Coronary artery (tissue), 2 donors: ENCODE results near the gene ADAMTS9.

Experiments
- DNase-seq: peaks from one replicate; pipeline ENCODE4 v3.0.0-alpha.2; 2017; ENCODE audit warnings: low spot score
- H3K27ac ChIP-seq, 2 donors: fragments of 200-600 bp; sonication (generic); one replicate each; pipeline ENCODE4 v1.5.1; 2016 to 2019
- H3K4me3 ChIP-seq: fragments of 200-600 bp; sonication (generic); 2 replicates; pipeline ENCODE4 v1.5.1; 2016; ENCODE audit warnings: mild to moderate bottlenecking, moderate library complexity
- CTCF ChIP-seq: fragments of 200-600 bp; sonication (generic); IDR thresholded peaks from one replicate; pipeline ENCODE4 v1.5.1; 2019; ENCODE audit warnings: antibody characterized with exemption

Gene ADAMTS9

GRCh38 chr3:64666171-64666588 lies 21.6 kb downstream of the ADAMTS9 start:
- no peak overlapping the region for H3K4me3 ChIP-seq
- peak overlapping the region; percentile 6 to 19 for H3K27ac ChIP-seq
- no peak for TF ChIP-seq CTCF
- no peak for DNase-seq

- Histone ChIP-seq H3K4me3 (no peak overlapping the region), H3K27ac (no peak overlapping the region)
Measured at GRCh38 chr3:64664397-64664796, 23.4 kb downstream of the ADAMTS9 start.

GRCh38 chr3:64659617-64659978 lies 28.2 kb downstream of the ADAMTS9 start:
- no peak for DNase-seq
- Histone ChIP-seq H3K4me3 (no peak overlapping the region), H3K27ac (no peak overlapping the region)
- TF ChIP-seq CTCF, result no peak

More at GRCh38 chr3:64664397-64664796, 23.4 kb downstream of the ADAMTS9 start:
- no peak for TF ChIP-seq CTCF
- no peak for DNase-seq

DNA sequence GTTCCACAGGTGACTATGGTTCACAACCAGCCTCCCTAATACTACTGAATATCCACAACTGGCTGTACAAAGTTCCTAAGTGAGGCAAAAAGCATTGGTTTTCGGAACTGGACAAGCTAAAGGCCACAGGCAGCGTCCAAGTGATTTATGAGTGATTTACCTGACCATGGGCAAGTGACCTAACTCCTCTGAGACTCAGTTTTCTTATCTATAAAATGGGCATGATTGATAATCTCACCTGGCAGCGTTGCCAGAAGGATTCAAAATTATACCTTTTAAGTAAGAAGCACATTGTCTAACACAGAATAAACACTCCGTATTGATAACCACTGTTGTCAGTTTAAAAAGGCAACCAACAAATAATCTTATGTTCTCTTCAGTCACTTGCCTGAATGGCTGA lies 29.8 kb downstream of the ADAMTS9 start:
- no peak for DNase-seq
- Histone ChIP-seq H3K27ac (no peak overlapping the region), H3K4me3 (no peak overlapping the region)
- TF ChIP-seq CTCF, result no peak

DNA sequence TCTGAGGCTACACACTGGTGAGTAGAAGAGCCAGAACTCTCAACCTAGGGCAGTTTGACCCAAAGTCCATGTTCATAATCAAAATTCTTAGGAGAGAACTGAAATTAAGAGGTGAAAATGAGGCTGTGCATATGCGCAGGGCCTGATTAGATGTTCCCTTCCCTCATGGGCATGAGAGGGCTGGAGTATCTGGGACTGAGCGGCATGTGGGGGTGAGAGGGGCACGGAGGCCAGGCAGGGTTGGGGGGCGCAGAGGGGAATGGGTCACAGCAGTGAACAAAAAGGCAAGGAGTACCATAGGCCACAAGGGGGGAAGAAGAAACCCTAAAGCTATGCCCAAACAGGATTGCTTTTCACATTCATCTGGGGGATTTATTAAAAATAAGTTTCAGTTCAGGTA lies 31.3 kb downstream of the ADAMTS9 start:
- no peak for DNase-seq
- no peak overlapping the region for H3K4me3 ChIP-seq
- H3K27ac ChIP-seq, result no peak overlapping the region
- no peak for TF ChIP-seq CTCF

- no peak for DNase-seq
- no peak overlapping the region for H3K4me3 ChIP-seq
- no peak for TF ChIP-seq CTCF
- H3K27ac ChIP-seq, result no peak overlapping the region
Measured at GRCh38 chr3:64655160-64655559, 32.6 kb downstream of the ADAMTS9 start.

GRCh38 chr3:64654013-64654412 lies 33.8 kb downstream of the ADAMTS9 start:
- no peak for DNase-seq
- no peak overlapping the region for H3K27ac ChIP-seq
- no peak overlapping the region for H3K4me3 ChIP-seq
- TF ChIP-seq CTCF, result no peak
